Fibroblast of skin of back (primary cell): ENCODE results near the gene FSTL5.

Experiments used
- DNase-seq: peaks from one replicate; pipeline ENCODE4 v3.0.0-alpha.2; 2013

The FSTL5 gene

DNA sequence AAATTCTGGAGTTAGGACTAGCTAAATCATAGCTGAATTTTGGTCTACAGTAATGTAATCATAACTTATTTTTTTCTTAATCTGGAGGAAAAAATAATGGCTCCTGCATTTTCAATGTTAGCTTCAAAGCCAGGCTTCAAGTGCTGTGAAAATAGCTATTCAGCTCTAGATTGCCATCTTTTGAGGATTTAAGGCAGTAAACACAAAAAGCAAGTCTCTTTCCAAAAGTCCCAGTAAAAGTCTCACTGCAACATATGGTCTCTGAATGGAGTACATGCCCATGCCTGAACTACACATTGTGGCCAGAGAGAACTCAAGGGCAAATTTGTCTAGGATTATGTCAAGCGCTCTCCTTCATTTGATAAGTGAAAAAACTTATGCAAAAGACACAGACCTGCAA, 720.9 kb downstream of the FSTL5 start:
- DNase-seq = no peak

DNA sequence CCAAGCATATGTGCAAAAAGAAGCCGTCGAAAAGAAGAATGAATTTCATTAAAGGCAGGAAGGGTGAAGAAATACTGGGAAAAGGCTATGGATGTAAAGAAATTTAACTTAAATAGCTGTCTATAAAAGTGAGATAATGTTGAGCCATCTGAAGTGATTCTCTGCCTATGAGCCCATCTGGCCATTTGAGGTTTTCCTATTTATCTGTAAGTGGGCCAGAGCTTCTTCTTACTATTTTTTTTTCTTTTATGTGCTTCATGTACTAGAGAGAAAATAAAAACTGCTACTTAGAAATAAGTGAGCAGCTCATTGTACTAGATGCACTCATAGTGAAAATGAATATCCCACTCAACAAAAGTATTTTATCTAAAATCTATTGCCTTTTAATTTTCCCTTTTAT, 725.7 kb downstream of the FSTL5 start:
- DNase-seq = no peak

DNA sequence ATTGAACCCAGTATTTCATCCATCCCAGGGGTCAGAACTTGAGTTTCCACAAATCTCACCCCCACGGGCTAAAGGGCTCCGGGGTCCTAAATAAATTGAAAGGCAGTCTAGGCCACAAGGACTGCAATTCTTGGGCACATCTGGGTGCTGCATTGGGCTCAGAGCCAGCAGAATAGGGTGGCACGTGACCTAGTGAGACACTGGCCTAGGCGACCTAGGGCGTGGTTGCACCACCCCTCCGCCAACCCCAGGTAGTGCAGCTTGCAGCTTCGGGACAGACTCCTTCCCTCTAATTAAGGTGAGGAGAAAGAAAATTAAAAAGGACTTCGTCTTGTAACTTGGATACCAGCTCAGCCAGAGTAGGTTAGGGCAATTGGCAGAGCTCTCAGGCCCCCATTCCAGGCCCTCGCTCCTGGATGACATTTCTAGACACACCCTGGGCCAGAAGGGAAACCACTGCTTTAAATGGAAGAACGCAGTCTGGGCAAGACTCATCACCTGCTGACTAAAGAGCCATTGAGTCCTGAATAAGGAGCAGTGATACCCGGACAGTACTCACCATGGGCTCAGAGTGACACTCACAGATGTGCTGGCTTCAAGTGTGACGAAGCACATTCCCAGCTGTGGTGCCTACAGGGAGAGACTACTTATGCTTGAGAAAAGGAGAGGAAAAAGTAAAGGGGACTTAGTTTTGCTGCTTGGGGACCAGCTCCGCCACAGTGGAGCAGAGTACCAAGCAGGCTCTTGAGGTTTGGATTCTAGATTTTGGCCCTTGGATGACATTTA, 735.4 kb downstream of the FSTL5 start:
- DNase-seq = no peak

DNA sequence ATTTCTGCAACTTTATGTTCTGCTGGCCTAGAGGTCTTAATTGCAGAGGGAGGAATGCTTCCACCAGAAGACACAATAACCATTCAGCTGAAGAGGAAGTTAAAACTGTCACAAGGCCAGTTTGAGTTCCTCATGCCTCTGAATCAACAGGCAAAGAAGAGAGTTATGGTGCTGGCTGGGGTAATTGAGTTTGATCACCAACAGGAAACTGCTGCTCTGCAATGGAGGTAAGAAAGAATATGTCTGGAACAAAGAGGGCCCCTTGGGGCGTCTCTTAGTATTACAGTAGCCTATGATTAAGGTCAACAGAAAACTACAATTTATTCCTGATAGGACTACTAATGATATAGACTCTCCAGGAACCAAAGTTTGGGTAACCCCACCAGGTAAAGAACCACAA, 744.0 kb downstream of the FSTL5 start:
- DNase-seq = no peak

DNA sequence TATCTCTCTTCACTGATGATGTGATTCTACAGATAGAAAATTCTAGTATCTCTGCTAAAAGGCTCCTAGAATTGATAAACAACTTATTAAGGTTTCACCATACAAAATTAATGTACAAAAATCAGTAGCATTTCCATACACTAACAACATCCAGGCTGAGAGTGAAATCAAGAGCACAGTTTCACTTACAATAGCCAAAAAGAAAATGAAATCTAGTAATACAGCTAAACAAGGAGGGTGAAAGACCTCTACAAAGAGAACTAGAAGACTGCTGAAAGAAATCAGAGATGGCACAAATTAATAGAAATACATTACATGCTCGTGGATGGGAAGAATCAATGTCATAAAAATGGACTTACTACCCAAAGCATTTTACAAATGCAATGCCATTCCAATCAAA, 751.9 kb downstream of the FSTL5 start:
- no peak for DNase-seq

DNA sequence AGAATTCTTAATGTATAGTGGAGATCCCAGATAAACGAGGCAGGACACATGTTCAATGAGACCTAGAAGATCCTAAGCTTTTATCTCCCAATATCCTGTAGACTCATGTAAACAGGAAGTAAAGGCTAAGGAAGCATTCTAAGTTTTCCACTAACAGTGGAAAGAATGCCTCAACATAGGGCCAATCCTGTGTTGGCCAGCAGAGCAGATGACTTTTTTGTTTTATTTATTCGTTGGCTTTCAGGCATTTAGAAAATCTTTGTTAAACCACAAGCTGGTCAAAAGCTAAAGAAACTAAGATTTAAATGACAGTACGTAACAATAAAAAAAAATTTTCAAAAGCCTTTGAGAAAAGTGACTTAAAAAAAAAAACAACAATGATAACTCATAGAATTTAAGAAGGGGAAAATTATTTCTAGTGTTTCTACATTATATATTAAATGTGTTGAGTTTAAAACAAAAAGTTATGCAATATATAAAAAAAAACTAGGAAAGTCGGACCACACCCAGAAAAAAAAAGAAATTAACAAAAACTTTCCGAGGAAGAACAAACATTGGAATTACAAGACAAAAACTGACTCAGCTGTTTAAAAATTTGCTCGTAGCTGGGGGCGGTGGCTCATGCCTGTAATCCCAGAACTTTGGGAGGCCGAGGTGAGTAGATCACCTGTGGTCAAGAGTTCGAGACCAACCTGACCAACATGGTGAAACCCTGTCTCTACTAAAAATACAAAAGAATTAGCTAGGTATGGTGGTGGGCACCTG, 759.3 kb downstream of the FSTL5 start:
- DNase-seq = peak; percentile 39

DNA sequence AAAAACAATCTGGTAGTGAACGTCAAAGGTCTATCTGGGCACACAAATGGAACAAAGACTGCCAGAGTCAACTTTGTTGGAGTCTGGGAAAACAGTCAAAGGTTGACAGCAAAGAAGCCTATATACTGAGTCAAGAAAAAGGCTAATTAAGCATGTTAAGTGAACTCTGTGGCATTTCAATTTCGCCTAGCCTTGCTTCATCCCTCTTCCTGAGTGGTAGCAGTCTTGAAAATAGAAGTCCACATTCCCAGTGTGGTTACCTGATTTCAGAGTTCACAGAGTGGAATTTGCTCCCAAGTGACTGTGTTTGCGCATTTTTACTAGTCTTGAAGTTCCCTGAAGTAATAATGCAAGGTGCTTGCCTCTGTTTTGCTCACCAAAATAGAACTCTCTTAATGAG, 760.0 kb downstream of the FSTL5 start:
- no peak for DNase-seq

DNA sequence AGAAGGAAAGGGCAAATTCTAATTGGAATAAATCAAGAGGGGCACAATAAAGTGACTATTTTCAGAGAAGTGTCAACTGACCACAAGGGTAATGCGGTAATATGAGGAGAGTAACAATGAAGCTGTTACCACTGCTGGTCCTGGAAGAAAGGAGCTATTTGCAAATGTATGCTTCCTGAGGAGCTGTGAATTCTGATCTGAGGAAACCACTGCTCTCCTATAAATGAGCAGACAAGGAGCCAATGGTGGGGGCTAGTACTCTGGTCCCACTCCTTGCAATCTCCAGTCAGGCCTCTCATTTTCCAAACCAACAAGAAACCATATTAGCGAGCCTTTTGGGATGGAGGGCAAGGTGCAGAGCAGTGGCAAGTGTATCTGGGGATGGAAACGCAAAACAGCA, 770.2 kb downstream of the FSTL5 start:
- no peak for DNase-seq

DNA sequence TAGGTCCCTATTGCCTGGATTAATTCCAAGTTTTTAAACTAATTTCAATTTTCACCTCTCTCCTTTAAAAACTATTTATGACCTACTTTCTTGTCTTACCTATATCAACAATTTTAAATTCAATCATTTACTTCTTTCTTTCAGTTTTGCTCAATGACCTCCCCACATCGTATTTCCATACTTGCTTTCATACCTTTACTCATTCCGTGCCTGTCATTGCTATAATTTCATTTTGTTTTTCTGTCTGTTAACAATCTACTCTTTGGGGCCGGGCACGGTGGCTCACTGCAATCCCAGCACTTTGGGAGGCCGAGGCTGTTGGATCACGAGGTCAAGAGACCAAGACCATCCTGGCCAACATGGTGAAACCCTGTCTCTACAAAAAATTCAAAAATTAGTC, 781.1 kb downstream of the FSTL5 start:
- no peak for DNase-seq

DNA sequence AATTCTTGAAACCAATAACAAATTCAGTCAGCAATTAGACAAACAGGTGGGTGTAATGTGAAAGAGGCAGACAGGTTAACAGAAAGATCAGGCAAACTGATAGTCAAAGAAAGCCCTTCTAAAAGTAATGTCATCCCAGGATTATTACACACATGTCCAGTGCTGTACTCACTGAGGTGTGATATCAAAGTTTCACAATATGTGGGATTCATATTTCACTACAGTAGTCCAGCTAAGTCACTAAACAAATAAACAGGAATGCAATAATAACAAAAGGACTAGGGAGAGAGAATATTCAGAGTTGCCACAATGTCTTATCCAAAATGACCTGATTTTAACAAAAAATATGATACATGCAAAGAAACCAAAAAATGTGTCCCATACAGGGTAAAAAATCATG, 787.5 kb downstream of the FSTL5 start:
- DNase-seq = no peak

DNA sequence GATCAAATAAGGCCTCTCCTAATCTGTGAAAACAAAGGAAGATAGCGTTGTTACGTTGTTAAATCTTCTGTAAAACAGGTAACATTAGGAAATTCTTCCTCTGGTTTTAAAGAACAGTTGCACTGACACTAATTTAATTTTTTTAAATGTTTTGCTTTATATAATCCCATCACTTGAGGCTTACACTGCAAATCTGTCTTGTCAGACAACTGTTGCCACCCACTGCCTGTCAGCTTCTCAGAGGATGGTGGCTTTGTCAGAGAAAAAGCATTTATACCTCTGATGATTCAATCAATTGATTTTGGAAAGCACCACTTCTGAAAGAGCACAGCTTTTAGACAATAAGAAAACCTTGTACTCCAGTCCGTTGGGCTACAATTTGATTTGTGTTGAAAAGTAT, 799.1 kb downstream of the FSTL5 start:
- no peak for DNase-seq

DNA sequence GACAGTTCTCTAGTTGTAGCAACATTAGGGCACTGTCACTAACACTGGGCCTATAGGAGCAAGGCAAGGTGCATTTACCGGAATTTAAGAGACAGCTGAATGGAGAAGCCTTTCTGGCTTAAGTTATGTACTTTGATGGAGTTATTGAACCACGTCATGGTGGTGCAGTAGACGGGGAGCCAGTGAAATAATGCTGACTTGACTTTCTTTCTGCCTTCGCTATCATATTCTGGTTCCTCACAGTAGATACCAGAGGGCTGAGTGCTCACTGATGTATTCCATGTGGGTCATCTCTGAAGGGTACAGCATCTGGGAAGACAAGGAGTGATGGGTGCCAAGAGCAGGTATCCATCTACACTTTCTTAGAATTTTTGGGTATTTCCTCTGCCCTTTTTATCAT, 802.8 kb downstream of the FSTL5 start:
- DNase-seq = no peak

DNA sequence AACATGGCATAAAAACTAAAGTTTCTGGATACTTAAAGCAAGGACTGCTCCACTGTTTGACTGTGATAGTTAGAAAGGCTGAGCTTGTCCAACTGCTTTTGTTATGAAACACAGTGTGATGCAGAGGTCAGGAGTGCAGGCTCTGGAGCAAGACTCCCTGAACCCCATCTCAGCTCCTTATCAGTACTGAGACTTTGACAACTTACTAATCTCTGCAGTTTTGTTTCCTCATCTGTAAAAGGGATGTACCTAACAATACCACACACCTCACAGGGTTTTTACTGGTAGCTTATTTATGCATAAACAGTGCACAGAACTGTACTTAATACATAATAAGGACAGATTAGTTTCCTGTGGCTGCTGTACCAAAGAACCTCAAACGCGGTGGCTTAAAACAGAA, 804.3 kb downstream of the FSTL5 start:
- no peak for DNase-seq

DNA sequence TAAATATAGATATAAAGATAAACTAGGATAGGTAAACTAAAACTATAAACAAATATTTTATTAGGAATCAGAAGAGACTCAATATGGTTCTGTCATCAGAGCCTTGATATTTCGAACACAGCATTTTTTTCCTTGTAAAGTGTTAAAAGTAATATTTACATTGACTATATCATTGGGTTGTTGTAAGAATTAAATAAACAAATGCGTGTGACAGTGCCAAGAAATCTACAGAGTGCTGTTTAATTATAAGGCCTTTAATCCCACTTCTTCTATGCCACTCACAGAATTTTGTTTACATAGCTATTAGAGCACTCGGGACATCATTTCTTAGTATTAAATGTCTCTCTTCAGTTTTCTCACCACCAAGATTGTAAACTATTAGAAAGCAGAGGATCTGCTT, 807.4 kb downstream of the FSTL5 start:
- no peak for DNase-seq

DNA sequence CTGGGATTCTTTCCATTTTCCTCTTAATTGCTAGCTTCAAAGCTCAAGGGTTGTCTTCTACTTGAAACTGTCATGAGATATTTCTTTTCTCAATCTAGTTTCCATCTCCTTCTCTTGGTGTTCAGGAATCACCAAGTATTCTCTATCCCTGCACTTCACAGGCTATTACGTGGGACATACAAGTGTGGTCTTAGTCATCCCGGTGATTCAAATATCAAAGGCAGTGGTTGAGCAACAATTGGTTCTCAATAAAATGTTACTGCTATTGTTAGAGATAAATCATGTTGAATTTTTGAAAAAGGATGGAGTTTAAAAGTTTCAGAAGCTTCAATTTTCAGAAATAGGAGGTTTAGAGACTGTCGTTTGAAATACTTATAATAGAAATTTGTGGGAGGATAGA, 812.9 kb downstream of the FSTL5 start:
- DNase-seq = no peak

DNA sequence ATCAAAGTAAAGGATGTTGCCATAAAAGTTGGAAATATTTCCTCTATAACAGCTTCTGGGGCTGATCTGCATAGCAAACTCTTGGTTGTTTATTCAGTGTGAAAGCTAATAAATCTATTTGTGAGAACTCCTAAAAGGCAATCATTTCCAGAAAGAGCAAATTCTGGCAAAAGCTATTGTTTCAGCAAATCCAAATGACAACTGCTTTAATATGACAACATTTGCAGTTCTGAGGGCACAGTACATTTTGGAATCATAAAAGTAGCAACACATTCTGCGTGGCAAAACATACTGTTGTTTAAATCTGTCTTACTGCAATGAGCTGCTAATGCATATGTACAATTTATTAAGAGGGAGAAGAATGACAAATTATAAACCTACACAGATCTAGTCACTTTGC, 818.1 kb downstream of the FSTL5 start:
- no peak for DNase-seq

DNA sequence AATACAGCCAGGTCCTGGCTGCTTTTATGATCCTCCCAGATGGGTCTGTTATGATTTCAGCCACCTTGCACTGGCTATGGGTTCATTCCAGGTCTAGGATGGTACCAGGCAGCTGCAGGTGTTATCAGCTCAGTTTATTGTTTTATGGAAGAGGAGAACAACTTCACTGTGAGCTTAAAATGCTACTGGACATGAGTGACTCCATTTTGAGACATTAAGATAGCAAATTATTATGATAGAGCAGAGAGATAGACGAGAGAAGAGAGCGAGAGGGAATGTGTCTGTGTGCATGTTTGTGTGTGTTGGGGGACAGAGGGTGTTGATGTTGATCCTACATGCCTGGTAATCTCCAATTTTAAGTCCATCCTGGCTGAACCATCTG, 820.2 kb downstream of the FSTL5 start:
- DNase-seq = no peak

DNA sequence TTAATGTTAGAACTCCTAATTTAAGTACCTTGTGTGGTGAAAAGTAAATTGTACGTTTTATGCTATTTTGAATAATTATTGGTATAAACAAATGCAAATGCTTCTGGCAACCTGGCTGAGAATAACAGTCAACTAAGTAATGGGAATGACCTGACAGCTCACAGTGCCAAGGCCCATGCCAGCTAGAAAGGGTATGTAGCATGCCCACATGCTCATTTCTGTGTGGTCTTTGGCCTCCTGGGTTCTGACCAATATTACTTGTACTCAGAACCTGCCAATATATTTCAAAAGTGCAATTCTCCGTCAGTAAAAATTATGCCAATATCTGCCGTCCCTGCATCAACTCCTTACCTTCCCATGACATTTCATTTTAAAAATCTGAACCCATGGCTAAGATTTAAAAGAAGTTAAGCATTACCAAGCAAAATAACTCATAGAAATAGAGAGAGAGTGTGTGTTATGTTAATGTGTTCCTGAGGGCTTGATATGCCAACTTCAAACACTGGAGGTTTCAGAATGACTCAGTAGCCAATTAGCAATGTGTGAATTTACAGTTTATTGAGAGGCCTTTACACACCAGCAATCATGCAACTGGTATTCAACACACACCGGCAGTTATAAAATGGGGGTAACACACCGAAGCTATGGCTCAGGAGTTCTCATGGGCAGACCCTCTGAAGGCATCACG, 820.8 kb downstream of the FSTL5 start:
- DNase-seq = no peak

DNA sequence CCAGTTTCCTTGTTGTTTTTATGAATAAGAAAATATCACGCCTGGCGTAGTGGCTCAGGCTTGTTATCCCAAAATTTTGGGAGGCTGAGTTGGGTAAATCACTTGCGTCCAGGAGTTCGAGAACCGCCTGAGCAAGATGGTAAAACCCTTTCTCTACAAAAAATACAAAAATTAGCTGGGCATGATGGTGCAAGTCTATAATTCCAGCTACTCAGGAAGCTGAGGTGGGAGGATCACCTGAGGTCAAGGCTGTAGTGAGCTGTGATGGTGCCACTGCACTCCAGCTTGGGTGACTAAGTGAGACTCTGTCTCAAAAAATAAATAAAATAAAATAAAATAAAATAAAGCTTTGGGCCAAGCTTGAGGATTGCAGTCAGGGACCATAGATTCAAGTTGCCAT, 827.2 kb downstream of the FSTL5 start:
- DNase-seq = no peak

DNA sequence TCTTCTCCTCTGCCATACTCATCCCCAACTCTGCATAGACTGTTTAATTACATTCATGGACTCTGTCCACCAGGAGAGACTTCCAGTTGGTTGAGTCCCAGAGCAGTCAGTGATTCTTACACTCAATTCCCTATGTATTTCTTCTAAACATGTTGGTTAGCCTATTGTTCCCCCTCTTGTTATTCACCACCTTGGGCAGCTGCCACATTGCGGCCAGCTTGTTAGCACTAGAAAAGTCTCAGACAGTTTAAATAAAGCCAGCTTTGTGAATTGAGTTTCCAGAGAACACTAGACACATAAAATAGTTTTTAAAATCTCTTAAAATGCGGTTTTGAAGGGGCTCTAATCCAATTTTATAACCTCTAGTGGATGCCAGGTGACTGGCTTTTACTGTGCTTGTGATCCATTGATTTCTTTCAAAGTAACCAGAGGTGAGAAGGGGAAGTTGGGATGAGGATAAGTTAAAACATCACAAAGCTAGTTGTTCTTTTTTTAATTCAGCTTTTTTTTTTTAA, 827.7 kb downstream of the FSTL5 start:
- no peak for DNase-seq
